Measurements from ENCODE around the gene TSPAN15.

- TF ChIP-seq CTCF (IDR thresholded peaks at IDR 0.05; ENCODE audit: insufficient read depth, low read length, poor library complexity, severe bottlenecking) (no peak), EZH2phosphoT487 (conservative IDR thresholded peaks at IDR 0.05; ENCODE audit: low read length) (no peak)
Measured at GRCh38 chr10:69490876-69491275, 39.6 kb downstream of the TSPAN15 start.

Measured in SU-DHL-6 (cell line).